ENCODE measurements around the gene GNB1. TPM values are rescaled to one million over a fixed set of nuclear protein-coding genes. Genes with fewer than 3 reads are reported as not detected.

GNB1 gene
- total and polyA plus RNA-seq, 2 donors (not counting 1 experiment from before 2014, with no cell fraction given), result 91.3 to 485 TPM

DNA sequence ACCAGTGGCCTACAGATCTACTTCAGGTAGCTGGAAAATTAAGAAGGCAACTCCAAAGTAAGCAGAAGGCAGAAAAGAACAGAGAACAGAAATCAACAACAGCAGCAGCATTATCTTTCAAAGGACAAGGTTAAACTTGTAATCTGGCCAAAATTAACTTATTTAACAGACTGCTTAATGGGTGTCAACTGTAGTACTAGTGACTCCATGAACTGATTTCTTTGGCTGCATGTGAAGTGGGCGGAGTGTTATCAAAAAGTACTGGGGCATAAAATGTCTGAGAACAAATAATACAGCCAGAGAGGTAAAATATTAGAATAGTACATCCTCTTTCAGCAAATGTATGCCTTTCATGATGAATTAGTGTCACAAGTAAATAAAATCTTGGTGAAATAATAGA is 88.0 kb downstream of the GNB1 start:
- Histone ChIP-seq H3K9me3 (ENCODE audit: control insufficient read depth, insufficient read depth, low read depth, low read length) (no peaks in the 10 kb centered on the region), H3K4me3 (replicated peaks in 1 of 4; ENCODE audit: control extremely low read depth in 1 of 4, insufficient read depth in 1 of 4, low read depth in 3 of 4, low read length in 4 of 4) (no peak overlapping the region), H3K36me3 (ENCODE audit: control insufficient read depth, insufficient read depth, low read length) (peaks cover 14% of the 10 kb centered on the region), H3K27me3 (ENCODE audit: control insufficient read depth, insufficient read depth, low read length) (no peaks in the 10 kb centered on the region), H3K4me2 (ENCODE audit: extremely low read depth, insufficient read depth, low read length) (no peak overlapping the region), H2AFZ (ENCODE audit: low read length) (no peak overlapping the region), H3K79me2 (ENCODE audit: control insufficient read depth, insufficient read depth, low read length) (peaks cover 52% of the 10 kb centered on the region), H4K20me1 (ENCODE audit: control insufficient read depth, extremely low read depth, insufficient read depth, low read length) (no peaks in the 10 kb centered on the region), H3K27ac (ENCODE audit: insufficient read depth, low read length) (no peak overlapping the region), H3K4me1 (ENCODE audit: control insufficient read depth, extremely low read depth, insufficient read depth, low read length) (no peaks in the 10 kb centered on the region), H3K9ac (ENCODE audit: insufficient read depth, low read length) (no peak overlapping the region)
- TF ChIP-seq EZH2 (IDR thresholded peaks at IDR 0.05; ENCODE audit: low read length, missing control alignments), result no peak
- TF ChIP-seq, protein P1, sequence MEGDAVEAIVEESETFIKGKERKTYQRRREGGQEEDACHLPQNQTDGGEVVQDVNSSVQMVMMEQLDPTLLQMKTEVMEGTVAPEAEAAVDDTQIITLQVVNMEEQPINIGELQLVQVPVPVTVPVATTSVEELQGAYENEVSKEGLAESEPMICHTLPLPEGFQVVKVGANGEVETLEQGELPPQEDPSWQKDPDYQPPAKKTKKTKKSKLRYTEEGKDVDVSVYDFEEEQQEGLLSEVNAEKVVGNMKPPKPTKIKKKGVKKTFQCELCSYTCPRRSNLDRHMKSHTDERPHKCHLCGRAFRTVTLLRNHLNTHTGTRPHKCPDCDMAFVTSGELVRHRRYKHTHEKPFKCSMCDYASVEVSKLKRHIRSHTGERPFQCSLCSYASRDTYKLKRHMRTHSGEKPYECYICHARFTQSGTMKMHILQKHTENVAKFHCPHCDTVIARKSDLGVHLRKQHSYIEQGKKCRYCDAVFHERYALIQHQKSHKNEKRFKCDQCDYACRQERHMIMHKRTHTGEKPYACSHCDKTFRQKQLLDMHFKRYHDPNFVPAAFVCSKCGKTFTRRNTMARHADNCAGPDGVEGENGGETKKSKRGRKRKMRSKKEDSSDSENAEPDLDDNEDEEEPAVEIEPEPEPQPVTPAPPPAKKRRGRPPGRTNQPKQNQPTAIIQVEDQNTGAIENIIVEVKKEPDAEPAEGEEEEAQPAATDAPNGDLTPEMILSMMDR (conservative IDR thresholded peaks at IDR 0.05 in 1 of 2, IDR thresholded peaks at IDR 0.05 in 1 of 2; ENCODE audit: low read depth in 1 of 2, low read length in 2 of 2), result no peak
- no peak for DNase-seq (ENCODE audit: low read depth in 2 of 2)

DNA sequence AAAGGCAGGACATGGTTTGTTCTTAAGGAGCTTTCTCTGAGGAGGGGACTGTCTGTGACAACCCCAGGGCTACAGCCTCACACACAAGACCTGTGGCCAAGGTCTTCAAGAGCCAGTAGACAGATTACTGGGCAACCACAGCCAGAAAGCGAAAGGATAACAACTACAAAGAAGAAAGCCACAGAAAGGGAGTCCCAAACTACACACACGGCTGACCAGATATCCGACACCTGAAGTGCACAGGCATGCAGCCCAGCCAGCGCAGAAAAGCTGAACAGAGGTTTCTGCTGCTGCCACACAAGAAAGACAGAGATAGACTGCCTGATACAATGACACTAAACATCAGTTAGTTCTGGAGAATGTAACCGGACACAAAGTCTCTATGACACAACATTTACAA is 91.2 kb downstream of the GNB1 start:
- Histone ChIP-seq H3K36me3 (ENCODE audit: control insufficient read depth, insufficient read depth, low read length) (peaks cover 18% of the 10 kb centered on the region), H4K20me1 (ENCODE audit: control insufficient read depth, extremely low read depth, insufficient read depth, low read length) (no peaks in the 10 kb centered on the region), H3K79me2 (ENCODE audit: control insufficient read depth, insufficient read depth, low read length) (peaks cover 53% of the 10 kb centered on the region), H2AFZ (ENCODE audit: low read length) (no peak overlapping the region), H3K9ac (ENCODE audit: insufficient read depth, low read length) (no peak overlapping the region), H3K27me3 (ENCODE audit: control insufficient read depth, insufficient read depth, low read length) (no peaks in the 10 kb centered on the region), H3K4me3 (replicated peaks in 1 of 4; ENCODE audit: control extremely low read depth in 1 of 4, insufficient read depth in 1 of 4, low read depth in 3 of 4, low read length in 4 of 4) (no peak overlapping the region), H3K4me2 (ENCODE audit: extremely low read depth, insufficient read depth, low read length) (no peak overlapping the region), H3K27ac (ENCODE audit: insufficient read depth, low read length) (no peak overlapping the region), H3K9me3 (ENCODE audit: control insufficient read depth, insufficient read depth, low read depth, low read length) (no peaks in the 10 kb centered on the region), H3K4me1 (ENCODE audit: control insufficient read depth, extremely low read depth, insufficient read depth, low read length) (no peaks in the 10 kb centered on the region)
- no peak for DNase-seq (ENCODE audit: low read depth in 2 of 2)
- no peak for TF ChIP-seq EZH2 (IDR thresholded peaks at IDR 0.05; ENCODE audit: low read length, missing control alignments)
- TF ChIP-seq, protein P1 (conservative IDR thresholded peaks at IDR 0.05 in 1 of 2, IDR thresholded peaks at IDR 0.05 in 1 of 2; ENCODE audit: low read depth in 1 of 2, low read length in 2 of 2), result no peak

DNA sequence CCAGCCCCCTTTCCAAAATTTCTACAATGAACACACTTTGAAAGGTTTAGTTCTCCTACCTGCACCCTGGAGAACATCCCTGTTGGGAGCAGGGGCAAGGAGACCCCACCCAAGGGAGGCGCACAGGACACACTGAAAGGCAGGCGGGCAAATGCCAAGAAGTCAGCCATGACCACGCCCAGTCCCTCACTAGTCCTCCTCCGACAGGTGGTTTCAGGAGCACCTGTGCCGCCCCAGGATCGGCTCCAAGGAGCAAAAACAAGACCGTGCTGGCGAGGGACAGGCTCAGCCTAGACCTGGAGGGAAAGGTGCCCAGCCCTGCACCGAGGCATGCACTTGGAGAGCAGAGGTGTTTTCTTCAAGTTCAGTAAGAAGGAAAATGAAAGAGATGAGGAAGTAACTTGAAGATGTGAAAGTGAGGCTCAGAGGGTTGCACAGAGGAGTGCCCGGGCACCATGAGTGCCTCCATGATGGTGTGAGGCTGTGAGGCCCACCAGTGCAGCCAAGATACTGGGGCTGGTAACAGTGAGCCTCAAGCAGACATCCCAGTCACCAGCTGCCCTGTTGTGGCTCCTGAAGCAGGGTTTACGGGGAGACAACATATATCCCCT is 93.1 kb downstream of the GNB1 start:
- Histone ChIP-seq H3K4me2 (ENCODE audit: extremely low read depth, insufficient read depth, low read length) (no peak overlapping the region), H3K9me3 (ENCODE audit: control insufficient read depth, insufficient read depth, low read depth, low read length) (no peaks in the 10 kb centered on the region), H3K4me1 (ENCODE audit: control insufficient read depth, extremely low read depth, insufficient read depth, low read length) (no peaks in the 10 kb centered on the region), H3K27me3 (ENCODE audit: control insufficient read depth, insufficient read depth, low read length) (no peaks in the 10 kb centered on the region), H3K27ac (ENCODE audit: insufficient read depth, low read length) (no peak overlapping the region), H2AFZ (ENCODE audit: low read length) (no peak overlapping the region), H4K20me1 (ENCODE audit: control insufficient read depth, extremely low read depth, insufficient read depth, low read length) (no peaks in the 10 kb centered on the region), H3K36me3 (ENCODE audit: control insufficient read depth, insufficient read depth, low read length) (peaks cover 17% of the 10 kb centered on the region), H3K79me2 (ENCODE audit: control insufficient read depth, insufficient read depth, low read length) (peaks cover 53% of the 10 kb centered on the region), H3K9ac (ENCODE audit: insufficient read depth, low read length) (no peak overlapping the region), H3K4me3 (replicated peaks in 1 of 4; ENCODE audit: control extremely low read depth in 1 of 4, insufficient read depth in 1 of 4, low read depth in 3 of 4, low read length in 4 of 4) (no peak overlapping the region)
- DNase-seq (ENCODE audit: low read depth in 2 of 2), result no peak
- TF ChIP-seq, protein P1 (conservative IDR thresholded peaks at IDR 0.05 in 1 of 2, IDR thresholded peaks at IDR 0.05 in 1 of 2; ENCODE audit: low read depth in 1 of 2, low read length in 2 of 2), result no peak
- no peak for TF ChIP-seq EZH2 (IDR thresholded peaks at IDR 0.05; ENCODE audit: low read length, missing control alignments)
